Loucy (cell line): ENCODE data around the gene RGS12.

Source experiments
- H2AFZ ChIP-seq: fragments of 200-600 bp; sonication (generic); 2 replicates; pipeline ENCODE4 v1.6.0; 2016; ENCODE audit warnings: antibody characterized with exemption, mild to moderate bottlenecking, low read length, moderate library complexity
- H3F3A ChIP-seq: fragments of 200-600 bp; 2 replicates; pipeline ENCODE4 v1.6.0; 2016; ENCODE audit warnings: antibody characterized with exemption, low read depth, mild to moderate bottlenecking
- H3K27me3 ChIP-seq: fragments of 200-600 bp; sonication (generic); 2 replicates; pipeline ENCODE4 v1.6.1; 2014; ENCODE audit warnings: low read length, mild to moderate bottlenecking; ENCODE audit not compliant: insufficient read depth, poor library complexity, severe bottlenecking
- H3K36me3 ChIP-seq: fragments of 200-600 bp; sonication (generic); 2 replicates; pipeline ENCODE4 v1.6.1; 2016; ENCODE audit warnings: low read length; ENCODE audit not compliant: insufficient read depth
- H3K4me1 ChIP-seq: fragments of 200-600 bp; sonication (generic); 2 replicates; pipeline ENCODE4 v1.5.1; 2014; ENCODE audit warnings: low read length, mild to moderate bottlenecking; ENCODE audit not compliant: insufficient read depth, poor library complexity, severe bottlenecking
- H3K4me2 ChIP-seq: fragments of 200-600 bp; sonication (generic); 2 replicates; pipeline ENCODE4 v1.6.0; 2014; ENCODE audit warnings: antibody characterized with exemption, low read length, low read depth, mild to moderate bottlenecking; ENCODE audit not compliant: poor library complexity, severe bottlenecking
- H3K4me3 ChIP-seq: fragments of 200-600 bp; sonication (generic); 2 replicates; pipeline ENCODE4 v1.5.1; 2014; ENCODE audit warnings: low read length, mild to moderate bottlenecking, mixed read lengths; ENCODE audit not compliant: poor library complexity, severe bottlenecking
- H3K79me2 ChIP-seq: fragments of 200-600 bp; sonication (generic); 2 replicates; pipeline ENCODE4 v1.6.1; 2014; ENCODE audit warnings: low read length; ENCODE audit not compliant: insufficient read depth
- H3K9ac ChIP-seq: fragments of 200-600 bp; sonication (generic); 2 replicates; pipeline ENCODE4 v1.6.0; 2014; ENCODE audit warnings: mild to moderate bottlenecking, low read depth, low read length, moderate library complexity; ENCODE audit not compliant: poor library complexity, severe bottlenecking
- H3K9me2 ChIP-seq: fragments of 200-600 bp; sonication (generic); replicated peaks from 2 replicates; pipeline ENCODE4 v1.6.1; 2016; ENCODE audit warnings: low read depth, low read length, mixed read lengths
- H3K9me3 ChIP-seq: fragments of 200-600 bp; sonication (generic); 2 replicates; pipeline ENCODE4 v1.6.1; 2014; ENCODE audit warnings: mild to moderate bottlenecking, antibody characterized with exemption, low read length, low read depth; ENCODE audit not compliant: insufficient read depth
- H4K20me1 ChIP-seq: fragments of 200-600 bp; sonication (generic); 2 replicates; pipeline ENCODE4 v1.6.0; 2014; ENCODE audit warnings: antibody characterized with exemption, low read length, mild to moderate bottlenecking; ENCODE audit not compliant: insufficient read depth, poor library complexity, severe bottlenecking
- EZH2phosphoT487 ChIP-seq: fragments of 200-600 bp; IDR thresholded peaks from 2 replicates; pipeline ENCODE4 v1.6.1; 2018; ENCODE audit warnings: antibody characterized with exemption, mild to moderate bottlenecking, moderate library complexity, borderline replicate concordance
- TF ChIP-seq, protein P1 (sequence below): fragments of 200-600 bp; sonication (generic); conservative IDR thresholded peaks from 2 replicates; pipeline ENCODE4 v1.5.1; 2014; ENCODE audit warnings: mild to moderate bottlenecking, antibody characterized with exemption, low read length

The RGS12 gene, protein sequence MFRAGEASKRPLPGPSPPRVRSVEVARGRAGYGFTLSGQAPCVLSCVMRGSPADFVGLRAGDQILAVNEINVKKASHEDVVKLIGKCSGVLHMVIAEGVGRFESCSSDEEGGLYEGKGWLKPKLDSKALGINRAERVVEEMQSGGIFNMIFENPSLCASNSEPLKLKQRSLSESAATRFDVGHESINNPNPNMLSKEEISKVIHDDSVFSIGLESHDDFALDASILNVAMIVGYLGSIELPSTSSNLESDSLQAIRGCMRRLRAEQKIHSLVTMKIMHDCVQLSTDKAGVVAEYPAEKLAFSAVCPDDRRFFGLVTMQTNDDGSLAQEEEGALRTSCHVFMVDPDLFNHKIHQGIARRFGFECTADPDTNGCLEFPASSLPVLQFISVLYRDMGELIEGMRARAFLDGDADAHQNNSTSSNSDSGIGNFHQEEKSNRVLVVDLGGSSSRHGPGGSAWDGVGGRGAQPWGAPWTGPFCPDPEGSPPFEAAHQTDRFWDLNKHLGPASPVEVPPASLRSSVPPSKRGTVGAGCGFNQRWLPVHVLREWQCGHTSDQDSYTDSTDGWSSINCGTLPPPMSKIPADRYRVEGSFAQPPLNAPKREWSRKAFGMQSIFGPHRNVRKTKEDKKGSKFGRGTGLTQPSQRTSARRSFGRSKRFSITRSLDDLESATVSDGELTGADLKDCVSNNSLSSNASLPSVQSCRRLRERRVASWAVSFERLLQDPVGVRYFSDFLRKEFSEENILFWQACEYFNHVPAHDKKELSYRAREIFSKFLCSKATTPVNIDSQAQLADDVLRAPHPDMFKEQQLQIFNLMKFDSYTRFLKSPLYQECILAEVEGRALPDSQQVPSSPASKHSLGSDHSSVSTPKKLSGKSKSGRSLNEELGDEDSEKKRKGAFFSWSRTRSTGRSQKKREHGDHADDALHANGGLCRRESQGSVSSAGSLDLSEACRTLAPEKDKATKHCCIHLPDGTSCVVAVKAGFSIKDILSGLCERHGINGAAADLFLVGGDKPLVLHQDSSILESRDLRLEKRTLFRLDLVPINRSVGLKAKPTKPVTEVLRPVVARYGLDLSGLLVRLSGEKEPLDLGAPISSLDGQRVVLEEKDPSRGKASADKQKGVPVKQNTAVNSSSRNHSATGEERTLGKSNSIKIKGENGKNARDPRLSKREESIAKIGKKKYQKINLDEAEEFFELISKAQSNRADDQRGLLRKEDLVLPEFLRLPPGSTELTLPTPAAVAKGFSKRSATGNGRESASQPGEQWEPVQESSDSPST (N-terminal part only)

DNA sequence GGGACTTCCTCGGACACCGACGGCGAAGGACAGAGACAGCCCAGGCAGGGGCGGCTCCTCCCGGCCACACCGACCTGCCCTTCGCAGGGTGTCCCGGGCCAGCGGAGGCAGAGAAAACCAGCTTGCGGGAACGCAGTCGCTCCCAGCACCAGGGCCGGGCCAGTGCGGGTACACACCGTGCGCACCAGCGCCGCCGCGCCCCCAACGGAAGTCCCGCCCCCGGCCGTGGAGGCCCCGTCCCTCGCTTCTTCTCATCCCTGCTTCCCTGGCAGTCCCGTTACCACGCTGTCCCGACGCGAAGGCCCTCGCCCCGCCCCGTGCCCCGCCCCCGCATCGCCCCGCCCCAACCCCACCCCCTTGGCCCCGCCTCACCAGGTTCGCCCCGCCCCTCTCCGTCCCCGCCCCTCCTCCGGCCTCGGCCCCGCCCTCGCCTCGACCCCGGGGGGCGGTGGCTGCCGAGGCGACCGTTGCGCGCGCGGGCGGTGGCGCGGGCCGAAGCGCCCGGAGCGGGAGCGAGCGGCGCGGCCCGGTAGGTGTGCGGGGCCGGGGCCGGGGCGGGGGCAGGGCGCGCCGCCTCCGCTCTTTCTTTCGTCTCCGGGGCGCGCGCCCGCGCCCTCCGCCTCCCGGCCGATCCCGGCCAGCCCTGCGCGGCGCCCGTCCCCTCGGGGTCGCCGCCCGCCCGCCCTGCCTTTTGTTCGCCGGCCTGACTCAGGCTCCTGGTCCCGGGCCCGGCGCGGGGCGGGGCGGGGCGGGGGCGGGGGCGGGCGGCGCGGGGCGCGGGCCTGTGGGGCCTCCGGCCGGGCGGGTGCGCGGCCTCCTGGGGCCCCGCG, at the start of gene RGS12:
RGS12 (plus strand) TSS at position 451 of the 830 bp plus-strand sequence. CDS start 23,150 bp downstream, outside the sequence.
- peak within 1 kb of the TSS; percentile 93 for H3K9ac ChIP-seq
- H3K27me3 ChIP-seq, result no peaks in the 10 kb centered on the region
- peak within 1 kb of the TSS; percentile 93 for H2AFZ ChIP-seq
- peak within 1 kb of the TSS; percentile 84 for H3K4me3 ChIP-seq
- no peaks in the 10 kb centered on the region for H3K36me3 ChIP-seq
- peaks cover 31% of the 10 kb centered on the region for H4K20me1 ChIP-seq
- peaks cover 42% of the 10 kb centered on the region for H3K4me1 ChIP-seq
- H3K4me2 ChIP-seq, result peak within 1 kb of the TSS; percentile 99
- H3K9me3 ChIP-seq, result no peaks in the 10 kb centered on the region
- TF ChIP-seq, protein P1, sequence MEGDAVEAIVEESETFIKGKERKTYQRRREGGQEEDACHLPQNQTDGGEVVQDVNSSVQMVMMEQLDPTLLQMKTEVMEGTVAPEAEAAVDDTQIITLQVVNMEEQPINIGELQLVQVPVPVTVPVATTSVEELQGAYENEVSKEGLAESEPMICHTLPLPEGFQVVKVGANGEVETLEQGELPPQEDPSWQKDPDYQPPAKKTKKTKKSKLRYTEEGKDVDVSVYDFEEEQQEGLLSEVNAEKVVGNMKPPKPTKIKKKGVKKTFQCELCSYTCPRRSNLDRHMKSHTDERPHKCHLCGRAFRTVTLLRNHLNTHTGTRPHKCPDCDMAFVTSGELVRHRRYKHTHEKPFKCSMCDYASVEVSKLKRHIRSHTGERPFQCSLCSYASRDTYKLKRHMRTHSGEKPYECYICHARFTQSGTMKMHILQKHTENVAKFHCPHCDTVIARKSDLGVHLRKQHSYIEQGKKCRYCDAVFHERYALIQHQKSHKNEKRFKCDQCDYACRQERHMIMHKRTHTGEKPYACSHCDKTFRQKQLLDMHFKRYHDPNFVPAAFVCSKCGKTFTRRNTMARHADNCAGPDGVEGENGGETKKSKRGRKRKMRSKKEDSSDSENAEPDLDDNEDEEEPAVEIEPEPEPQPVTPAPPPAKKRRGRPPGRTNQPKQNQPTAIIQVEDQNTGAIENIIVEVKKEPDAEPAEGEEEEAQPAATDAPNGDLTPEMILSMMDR, result no peak
- TF ChIP-seq EZH2phosphoT487, result no peak
- no peaks in the 10 kb centered on the region for H3K9me2 ChIP-seq
- no peaks in the 10 kb centered on the region for H3F3A ChIP-seq
- peaks cover 46% of the 10 kb centered on the region for H3K79me2 ChIP-seq

DNA sequence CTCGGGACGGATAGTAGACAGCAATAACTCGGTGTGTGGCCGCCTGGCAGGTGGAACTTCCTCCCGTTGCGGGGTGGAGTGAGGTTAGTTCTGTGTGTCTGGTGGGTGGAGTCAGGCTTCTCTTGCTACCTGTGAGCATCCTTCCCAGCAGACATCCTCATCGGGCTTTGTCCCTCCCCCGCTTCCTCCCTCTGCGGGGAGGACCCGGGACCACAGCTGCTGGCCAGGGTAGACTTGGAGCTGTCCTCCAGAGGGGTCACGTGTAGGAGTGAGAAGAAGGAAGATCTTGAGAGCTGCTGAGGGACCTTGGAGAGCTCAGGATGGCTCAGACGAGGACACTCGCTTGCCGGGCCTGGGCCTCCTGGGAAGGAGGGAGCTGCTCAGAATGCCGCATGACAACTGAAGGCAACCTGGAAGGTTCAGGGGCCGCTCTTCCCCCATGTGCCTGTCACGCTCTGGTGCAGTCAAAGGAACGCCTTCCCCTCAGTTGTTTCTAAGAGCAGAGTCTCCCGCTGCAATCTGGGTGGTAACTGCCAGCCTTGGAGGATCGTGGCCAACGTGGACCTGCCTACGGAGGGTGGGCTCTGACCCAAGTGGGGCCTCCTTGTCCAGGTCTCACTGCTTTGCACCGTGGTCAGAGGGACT, 49.6 kb upstream of the RGS12 start:
- H3K4me3 ChIP-seq, result no peak overlapping the region
- TF ChIP-seq EZH2phosphoT487, result no peak
- TF ChIP-seq, protein P1, result no peak
- no peaks in the 10 kb centered on the region for H3K9me3 ChIP-seq
- no peak overlapping the region for H2AFZ ChIP-seq
- no peaks in the 10 kb centered on the region for H3K79me2 ChIP-seq
- peaks cover 8% of the 10 kb centered on the region; the same call in 1 of the 2 replicates for H3K36me3 ChIP-seq
- H3K4me1 ChIP-seq, result peaks cover 5% of the 10 kb centered on the region
- H3K9me2 ChIP-seq, result no peaks in the 10 kb centered on the region
- no peak overlapping the region for H3K4me2 ChIP-seq
- no peaks in the 10 kb centered on the region for H3K27me3 ChIP-seq
- no peaks in the 10 kb centered on the region for H4K20me1 ChIP-seq
- no peak overlapping the region for H3K9ac ChIP-seq
- H3F3A ChIP-seq, result no peaks in the 10 kb centered on the region
